Measurements from ENCODE around the gene ACSF2. TPM values are rescaled to one million over a fixed set of nuclear protein-coding genes. Genes with fewer than 3 reads are reported as not detected.

ACSF2 gene
- total and polyA plus RNA-seq, 2 of the 13 experiments (the other 11 are each of a cell fraction or from before 2014, with no cell fraction given), result 87.3 to 109 TPM

DNA sequence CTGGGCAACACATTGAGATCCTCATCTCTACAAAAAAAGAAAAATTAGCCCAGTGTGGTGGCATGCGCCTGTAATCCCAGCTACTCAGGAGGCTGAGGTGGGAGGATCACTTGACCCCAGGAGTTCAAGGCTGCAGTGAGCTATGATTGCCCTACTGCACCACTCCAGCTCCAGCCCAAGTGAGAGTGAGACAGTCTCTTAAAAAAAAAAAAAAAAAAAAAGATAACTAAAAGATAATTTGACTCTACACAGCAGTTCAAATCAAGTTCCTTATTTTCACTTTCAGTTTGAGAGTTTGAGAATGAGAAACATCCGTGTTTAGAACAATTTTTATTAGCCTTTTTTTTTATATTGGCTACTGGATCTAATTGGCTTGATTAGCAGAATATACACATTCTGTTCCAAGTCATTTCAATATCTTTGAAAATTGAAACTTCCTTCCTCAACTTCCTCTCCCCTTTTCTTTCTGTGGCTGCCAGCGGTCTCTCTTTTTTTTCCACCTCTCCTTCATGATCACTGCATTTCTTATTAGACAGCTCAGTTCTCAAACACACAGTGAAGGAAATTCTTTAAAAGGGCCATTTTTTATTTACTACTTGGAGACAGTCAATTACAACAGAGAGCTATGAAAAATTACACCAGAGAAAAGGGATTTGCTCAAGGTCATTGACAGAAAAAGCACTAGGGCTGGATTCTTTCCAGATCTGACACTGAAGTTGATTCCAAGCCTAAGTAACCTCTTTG lies 4.5 kb upstream of the ACSF2 start (continued):
- TF ChIP-seq SOX13 (IDR thresholded peaks at IDR 0.05) (no peak), SOX13 (CRISPR knock-in tag; conservative IDR thresholded peaks at IDR 0.05 in 1 of 2, IDR thresholded peaks at IDR 0.05 in 1 of 2) (0 out of 4 replicates have a peak, but pooled peaks of 1 of the 2 experiments have one; percentile 17), ZKSCAN1 (IDR thresholded peaks at IDR 0.05; ENCODE audit: low read length) (no peak), ZSCAN29 (CRISPR knock-in tag; conservative IDR thresholded peaks at IDR 0.05) (no peak), SP4 (CRISPR knock-in tag; IDR thresholded peaks at IDR 0.05) (0 out of 2 replicates have a peak, but pooled peaks have one; percentile 17), ELF4 (CRISPR knock-in tag; IDR thresholded peaks at IDR 0.05; ENCODE audit: borderline replicate concordance) (no peak), NR2F6 (IDR thresholded peaks at IDR 0.05) (no peak), NR2F6 (CRISPR knock-in tag; IDR thresholded peaks at IDR 0.05) (peak; percentile 53; the same call in 1 of the 2 replicates), RARA (CRISPR knock-in tag; IDR thresholded peaks at IDR 0.05) (peak; percentile 36; the same call in 1 of the 2 replicates), ZNF720 (CRISPR knock-in tag; IDR thresholded peaks at IDR 0.05) (no peak), ZNF460 (CRISPR knock-in tag; IDR thresholded peaks at IDR 0.05; ENCODE audit: borderline replicate concordance) (peak; percentile 91), SNAPC2 (CRISPR knock-in tag; IDR thresholded peaks at IDR 0.05) (no peak), MBD4 (IDR thresholded peaks at IDR 0.05; ENCODE audit: borderline replicate concordance, low read length) (0 out of 2 replicates have a peak, but pooled peaks have one; percentile 9), HNF4A (CRISPR knock-in tag; IDR thresholded peaks at IDR 0.05) (peak; percentile 12; the same call in 1 of the 2 replicates)
- TF ChIP-seq, protein P1, sequence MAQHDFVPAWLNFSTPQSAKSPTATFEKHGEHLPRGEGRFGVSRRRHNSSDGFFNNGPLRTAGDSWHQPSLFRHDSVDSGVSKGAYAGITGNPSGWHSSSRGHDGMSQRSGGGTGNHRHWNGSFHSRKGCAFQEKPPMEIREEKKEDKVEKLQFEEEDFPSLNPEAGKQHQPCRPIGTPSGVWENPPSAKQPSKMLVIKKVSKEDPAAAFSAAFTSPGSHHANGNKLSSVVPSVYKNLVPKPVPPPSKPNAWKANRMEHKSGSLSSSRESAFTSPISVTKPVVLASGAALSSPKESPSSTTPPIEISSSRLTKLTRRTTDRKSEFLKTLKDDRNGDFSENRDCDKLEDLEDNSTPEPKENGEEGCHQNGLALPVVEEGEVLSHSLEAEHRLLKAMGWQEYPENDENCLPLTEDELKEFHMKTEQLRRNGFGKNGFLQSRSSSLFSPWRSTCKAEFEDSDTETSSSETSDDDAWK (CRISPR knock-in tag; IDR thresholded peaks at IDR 0.05), result no peak
- TF ChIP-seq, protein P2, sequence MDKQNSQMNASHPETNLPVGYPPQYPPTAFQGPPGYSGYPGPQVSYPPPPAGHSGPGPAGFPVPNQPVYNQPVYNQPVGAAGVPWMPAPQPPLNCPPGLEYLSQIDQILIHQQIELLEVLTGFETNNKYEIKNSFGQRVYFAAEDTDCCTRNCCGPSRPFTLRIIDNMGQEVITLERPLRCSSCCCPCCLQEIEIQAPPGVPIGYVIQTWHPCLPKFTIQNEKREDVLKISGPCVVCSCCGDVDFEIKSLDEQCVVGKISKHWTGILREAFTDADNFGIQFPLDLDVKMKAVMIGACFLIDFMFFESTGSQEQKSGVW (CRISPR knock-in tag; IDR thresholded peaks at IDR 0.05; ENCODE audit: borderline replicate concordance), result no peak
- TF ChIP-seq, protein P3, sequence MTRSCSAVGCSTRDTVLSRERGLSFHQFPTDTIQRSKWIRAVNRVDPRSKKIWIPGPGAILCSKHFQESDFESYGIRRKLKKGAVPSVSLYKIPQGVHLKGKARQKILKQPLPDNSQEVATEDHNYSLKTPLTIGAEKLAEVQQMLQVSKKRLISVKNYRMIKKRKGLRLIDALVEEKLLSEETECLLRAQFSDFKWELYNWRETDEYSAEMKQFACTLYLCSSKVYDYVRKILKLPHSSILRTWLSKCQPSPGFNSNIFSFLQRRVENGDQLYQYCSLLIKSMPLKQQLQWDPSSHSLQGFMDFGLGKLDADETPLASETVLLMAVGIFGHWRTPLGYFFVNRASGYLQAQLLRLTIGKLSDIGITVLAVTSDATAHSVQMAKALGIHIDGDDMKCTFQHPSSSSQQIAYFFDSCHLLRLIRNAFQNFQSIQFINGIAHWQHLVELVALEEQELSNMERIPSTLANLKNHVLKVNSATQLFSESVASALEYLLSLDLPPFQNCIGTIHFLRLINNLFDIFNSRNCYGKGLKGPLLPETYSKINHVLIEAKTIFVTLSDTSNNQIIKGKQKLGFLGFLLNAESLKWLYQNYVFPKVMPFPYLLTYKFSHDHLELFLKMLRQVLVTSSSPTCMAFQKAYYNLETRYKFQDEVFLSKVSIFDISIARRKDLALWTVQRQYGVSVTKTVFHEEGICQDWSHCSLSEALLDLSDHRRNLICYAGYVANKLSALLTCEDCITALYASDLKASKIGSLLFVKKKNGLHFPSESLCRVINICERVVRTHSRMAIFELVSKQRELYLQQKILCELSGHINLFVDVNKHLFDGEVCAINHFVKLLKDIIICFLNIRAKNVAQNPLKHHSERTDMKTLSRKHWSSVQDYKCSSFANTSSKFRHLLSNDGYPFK (CRISPR knock-in tag; IDR thresholded peaks at IDR 0.05; ENCODE audit: borderline replicate concordance), result no peak
- TF ChIP-seq, protein P4, sequence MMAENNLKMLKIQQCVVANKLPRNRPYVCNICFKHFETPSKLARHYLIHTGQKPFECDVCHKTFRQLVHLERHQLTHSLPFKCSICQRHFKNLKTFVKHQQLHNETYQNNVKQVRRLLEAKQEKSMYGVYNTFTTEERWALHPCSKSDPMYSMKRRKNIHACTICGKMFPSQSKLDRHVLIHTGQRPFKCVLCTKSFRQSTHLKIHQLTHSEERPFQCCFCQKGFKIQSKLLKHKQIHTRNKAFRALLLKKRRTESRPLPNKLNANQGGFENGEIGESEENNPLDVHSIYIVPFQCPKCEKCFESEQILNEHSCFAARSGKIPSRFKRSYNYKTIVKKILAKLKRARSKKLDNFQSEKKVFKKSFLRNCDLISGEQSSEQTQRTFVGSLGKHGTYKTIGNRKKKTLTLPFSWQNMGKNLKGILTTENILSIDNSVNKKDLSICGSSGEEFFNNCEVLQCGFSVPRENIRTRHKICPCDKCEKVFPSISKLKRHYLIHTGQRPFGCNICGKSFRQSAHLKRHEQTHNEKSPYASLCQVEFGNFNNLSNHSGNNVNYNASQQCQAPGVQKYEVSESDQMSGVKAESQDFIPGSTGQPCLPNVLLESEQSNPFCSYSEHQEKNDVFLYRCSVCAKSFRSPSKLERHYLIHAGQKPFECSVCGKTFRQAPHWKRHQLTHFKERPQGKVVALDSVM (CRISPR knock-in tag; IDR thresholded peaks at IDR 0.05), result peak; percentile 88

Measured in HepG2 (cell line).